Measurements from ENCODE around the gene ARAP2. TPM values are rescaled to one million over a fixed set of nuclear protein-coding genes. Genes with fewer than 3 reads are reported as not detected.

The ARAP2 gene
- total and polyA plus RNA-seq, 9 of the 15 experiments (the other 6 are each of a cell fraction or from before 2014, with no cell fraction given), result 0.03 to 0.35 (median 0.11) TPM; not detected in 4

DNA sequence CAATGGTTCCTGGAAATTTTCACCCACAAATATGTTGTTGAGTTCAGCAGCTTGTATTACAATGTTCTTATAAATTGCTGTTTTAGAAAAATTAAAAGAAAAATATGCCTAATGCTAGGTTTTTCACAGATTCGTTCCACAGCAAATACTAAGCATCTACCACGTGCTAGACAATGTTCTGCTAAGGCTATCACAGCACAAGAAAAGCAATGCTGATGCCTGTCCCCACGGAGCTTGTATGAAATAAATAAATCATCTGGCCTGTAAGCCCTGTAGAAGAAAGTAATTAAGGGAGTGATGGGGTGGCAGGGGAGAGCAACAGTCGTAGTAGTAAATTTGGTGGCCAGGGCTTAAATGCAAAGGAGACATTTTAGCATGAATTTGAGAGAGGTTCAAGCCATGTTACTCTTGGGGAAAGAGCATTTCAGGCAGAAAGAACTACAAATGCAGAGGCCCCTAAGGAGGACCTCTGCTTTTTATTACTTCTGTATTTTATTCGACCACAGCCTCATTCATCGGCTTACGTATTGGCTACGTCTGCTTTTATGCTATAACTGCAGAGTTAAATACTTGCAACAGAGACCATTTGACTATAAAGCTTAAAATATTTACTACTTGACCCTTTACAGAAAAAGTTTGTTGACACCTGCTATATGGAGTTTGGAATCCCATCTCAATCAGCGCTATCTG is 36.3 kb downstream of the ARAP2 start (continued):
- TF ChIP-seq, protein P1, sequence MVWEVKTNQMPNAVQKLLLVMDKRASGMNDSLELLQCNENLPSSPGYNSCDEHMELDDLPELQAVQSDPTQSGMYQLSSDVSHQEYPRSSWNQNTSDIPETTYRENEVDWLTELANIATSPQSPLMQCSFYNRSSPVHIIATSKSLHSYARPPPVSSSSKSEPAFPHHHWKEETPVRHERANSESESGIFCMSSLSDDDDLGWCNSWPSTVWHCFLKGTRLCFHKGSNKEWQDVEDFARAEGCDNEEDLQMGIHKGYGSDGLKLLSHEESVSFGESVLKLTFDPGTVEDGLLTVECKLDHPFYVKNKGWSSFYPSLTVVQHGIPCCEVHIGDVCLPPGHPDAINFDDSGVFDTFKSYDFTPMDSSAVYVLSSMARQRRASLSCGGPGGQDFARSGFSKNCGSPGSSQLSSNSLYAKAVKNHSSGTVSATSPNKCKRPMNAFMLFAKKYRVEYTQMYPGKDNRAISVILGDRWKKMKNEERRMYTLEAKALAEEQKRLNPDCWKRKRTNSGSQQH (CRISPR knock-in tag; IDR thresholded peaks at IDR 0.05), result no peak
- TF ChIP-seq ZNF384 (IDR thresholded peaks at IDR 0.05; ENCODE audit: low read depth, low read length) (no peak), TOE1 (IDR thresholded peaks at IDR 0.05; ENCODE audit: borderline replicate concordance) (no peak), TOE1 (CRISPR knock-in tag; IDR thresholded peaks at IDR 0.05; ENCODE audit: borderline replicate concordance, low read depth) (no peak), SMAD4 (CRISPR knock-in tag; conservative IDR thresholded peaks at IDR 0.05) (no peak), MYBL2 (IDR thresholded peaks at IDR 0.05; ENCODE audit: low read depth) (no peak), MYBL2 (CRISPR knock-in tag; IDR thresholded peaks at IDR 0.05; ENCODE audit: borderline replicate concordance) (no peak)
- TF ChIP-seq, protein P2, sequence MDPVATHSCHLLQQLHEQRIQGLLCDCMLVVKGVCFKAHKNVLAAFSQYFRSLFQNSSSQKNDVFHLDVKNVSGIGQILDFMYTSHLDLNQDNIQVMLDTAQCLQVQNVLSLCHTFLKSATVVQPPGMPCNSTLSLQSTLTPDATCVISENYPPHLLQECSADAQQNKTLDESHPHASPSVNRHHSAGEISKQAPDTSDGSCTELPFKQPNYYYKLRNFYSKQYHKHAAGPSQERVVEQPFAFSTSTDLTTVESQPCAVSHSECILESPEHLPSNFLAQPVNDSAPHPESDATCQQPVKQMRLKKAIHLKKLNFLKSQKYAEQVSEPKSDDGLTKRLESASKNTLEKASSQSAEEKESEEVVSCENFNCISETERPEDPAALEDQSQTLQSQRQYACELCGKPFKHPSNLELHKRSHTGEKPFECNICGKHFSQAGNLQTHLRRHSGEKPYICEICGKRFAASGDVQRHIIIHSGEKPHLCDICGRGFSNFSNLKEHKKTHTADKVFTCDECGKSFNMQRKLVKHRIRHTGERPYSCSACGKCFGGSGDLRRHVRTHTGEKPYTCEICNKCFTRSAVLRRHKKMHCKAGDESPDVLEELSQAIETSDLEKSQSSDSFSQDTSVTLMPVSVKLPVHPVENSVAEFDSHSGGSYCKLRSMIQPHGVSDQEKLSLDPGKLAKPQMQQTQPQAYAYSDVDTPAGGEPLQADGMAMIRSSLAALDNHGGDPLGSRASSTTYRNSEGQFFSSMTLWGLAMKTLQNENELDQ (CRISPR knock-in tag; IDR thresholded peaks at IDR 0.05; ENCODE audit: borderline replicate concordance), result no peak
